ENCODE results near the gene PCBP3. TPM values are rescaled to one million over a fixed set of nuclear protein-coding genes. Genes with fewer than 3 reads are reported as not detected.

Gene PCBP3
- total RNA-seq, 1 donor from 2014 or later: 3.8 TPM

DNA sequence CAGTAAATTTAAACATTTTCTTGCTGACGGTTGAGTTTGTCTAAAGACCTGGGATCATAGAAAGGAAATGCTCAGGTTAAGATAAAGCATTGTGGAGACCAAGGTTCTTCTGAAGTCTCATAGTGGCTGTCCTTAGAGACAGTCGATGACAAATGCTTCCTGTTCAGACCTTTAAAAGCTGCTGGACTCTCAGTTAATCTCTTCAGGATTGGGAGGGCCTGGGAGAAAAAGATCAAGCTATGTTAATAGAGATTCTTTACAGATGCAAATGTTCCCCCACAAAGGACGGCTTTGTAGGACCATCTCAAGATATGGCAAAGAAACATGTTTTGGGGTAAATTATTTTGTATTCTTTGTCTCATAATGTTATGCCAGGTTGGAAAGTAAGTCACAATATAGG lies 213.4 kb downstream of the PCBP3 start:
- no peak for DNase-seq
- TF ChIP-seq, protein P1, sequence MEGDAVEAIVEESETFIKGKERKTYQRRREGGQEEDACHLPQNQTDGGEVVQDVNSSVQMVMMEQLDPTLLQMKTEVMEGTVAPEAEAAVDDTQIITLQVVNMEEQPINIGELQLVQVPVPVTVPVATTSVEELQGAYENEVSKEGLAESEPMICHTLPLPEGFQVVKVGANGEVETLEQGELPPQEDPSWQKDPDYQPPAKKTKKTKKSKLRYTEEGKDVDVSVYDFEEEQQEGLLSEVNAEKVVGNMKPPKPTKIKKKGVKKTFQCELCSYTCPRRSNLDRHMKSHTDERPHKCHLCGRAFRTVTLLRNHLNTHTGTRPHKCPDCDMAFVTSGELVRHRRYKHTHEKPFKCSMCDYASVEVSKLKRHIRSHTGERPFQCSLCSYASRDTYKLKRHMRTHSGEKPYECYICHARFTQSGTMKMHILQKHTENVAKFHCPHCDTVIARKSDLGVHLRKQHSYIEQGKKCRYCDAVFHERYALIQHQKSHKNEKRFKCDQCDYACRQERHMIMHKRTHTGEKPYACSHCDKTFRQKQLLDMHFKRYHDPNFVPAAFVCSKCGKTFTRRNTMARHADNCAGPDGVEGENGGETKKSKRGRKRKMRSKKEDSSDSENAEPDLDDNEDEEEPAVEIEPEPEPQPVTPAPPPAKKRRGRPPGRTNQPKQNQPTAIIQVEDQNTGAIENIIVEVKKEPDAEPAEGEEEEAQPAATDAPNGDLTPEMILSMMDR (IDR thresholded peaks at IDR 0.05): no peak
- H3K36me3 ChIP-seq: no peaks in the 10 kb centered on the region
- ATAC-seq: no peak
- intact Hi-C loops (cut with DNase I): no loop called here
- no peak overlapping the region for H3K4me3 ChIP-seq
- no peaks in the 10 kb centered on the region for H3K4me1 ChIP-seq
- H3K9me3 ChIP-seq: no peaks in the 10 kb centered on the region
- no peaks in the 10 kb centered on the region for H3K27me3 ChIP-seq
- no peak overlapping the region for H3K27ac ChIP-seq

DNA sequence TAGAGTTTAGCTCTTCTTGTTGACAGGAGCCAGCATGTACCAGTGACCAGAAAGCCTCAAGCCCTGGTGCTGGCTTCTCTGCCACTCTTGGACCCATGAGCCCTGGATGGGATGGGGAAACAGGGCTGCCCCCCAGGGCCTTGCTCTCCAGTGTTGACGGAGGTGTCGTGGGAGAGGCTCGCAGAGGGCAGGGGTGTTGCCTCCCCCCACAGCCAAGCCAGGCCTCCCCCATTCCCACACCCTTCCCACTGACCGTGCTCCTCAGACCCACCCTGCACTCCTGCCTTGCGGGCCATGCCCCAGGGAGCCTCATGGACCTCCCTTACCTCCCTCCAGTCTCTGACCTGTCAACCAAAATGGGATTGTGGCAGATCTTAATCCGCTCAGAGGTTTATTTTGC lies 214.2 kb downstream of the PCBP3 start:
- Histone ChIP-seq H3K4me1 (no peaks in the 10 kb centered on the region), H3K36me3 (no peaks in the 10 kb centered on the region), H3K27ac (no peak overlapping the region), H3K27me3 (no peaks in the 10 kb centered on the region), H3K9me3 (no peaks in the 10 kb centered on the region), H3K4me3 (no peak overlapping the region)
- intact Hi-C loops (cut with DNase I): no loop called here
- TF ChIP-seq, protein P1 (IDR thresholded peaks at IDR 0.05): no peak
- no peak for DNase-seq
- ATAC-seq: no peak

GRCh38 chr21:45858180-45858579 lies 214.7 kb downstream of the PCBP3 start:
- ATAC-seq (no peak), DNase-seq (no peak)
- Histone ChIP-seq H3K36me3 (no peaks in the 10 kb centered on the region), H3K27me3 (no peaks in the 10 kb centered on the region), H3K4me3 (no peak overlapping the region), H3K4me1 (no peaks in the 10 kb centered on the region), H3K27ac (no peak overlapping the region), H3K9me3 (no peaks in the 10 kb centered on the region)
- TF ChIP-seq, protein P1 (IDR thresholded peaks at IDR 0.05): no peak
- intact Hi-C loops (cut with DNase I): no loop called here

DNA sequence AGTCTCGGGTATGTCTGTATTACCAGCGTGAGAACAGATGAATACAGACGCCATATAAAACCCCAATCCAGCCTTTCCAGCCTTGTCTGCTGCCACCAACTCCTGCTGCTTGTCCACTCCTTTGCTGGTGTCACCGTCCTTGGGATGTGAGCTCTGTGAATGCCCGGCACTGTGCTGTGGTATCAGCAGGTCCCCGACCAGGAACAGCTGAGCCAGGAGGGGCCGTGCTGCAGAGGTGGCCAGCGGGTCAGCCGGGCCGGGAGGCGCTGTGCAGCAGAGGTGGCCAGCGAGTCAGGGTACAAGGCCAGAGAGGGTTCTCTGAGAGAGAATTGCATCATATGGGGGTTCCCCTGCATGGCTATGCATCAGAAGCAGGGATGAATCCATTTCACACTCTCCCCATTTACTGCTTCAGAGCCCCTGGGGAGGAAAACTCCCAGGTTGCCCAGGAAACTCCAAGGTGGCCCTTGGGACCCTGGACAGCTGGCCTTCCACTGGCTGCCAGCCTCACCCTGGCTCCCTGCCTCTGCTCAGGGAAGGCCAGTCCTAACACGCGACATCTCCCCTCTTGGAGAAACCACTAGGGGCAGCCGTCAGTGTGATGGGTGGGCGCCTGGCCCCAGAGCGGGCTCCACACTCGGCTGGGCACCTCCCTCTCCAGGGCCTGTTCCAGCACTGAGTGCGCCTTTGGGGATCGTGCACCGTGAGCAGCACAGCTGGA lies 215.7 kb downstream of the PCBP3 start:
- no peaks in the 10 kb centered on the region for H3K27me3 ChIP-seq
- no peak for DNase-seq

DNA sequence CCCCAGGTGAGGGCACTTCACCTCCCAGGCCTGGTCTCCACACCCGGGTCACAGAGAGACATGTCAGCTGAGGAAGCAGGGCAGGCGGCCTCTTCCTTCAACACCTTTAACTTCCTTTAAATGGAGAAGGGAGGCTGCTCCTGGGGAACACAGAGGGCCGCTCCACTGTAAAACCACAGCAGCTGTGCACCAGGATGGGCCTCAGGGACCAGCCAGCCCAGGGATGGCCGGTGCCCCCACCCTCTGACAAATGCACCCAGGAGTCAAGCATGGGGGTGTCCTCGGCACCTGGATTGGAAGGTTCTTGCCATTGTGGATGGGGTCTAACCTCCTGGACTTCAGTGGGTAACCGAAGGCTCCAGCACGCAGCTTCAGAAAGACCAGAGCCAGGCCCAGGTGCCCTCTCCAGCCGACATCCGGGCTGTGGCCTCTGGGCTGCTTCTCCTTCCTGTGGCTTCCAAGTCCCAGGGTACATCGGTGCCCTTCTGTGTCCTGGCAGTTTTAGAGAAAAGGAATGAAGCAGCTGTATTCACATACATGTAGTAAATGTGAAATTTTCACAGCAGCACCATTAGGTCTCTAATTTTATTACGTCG lies 216.3 kb downstream of the PCBP3 start:
- Histone ChIP-seq H3K4me3 (no peak overlapping the region), H3K36me3 (no peaks in the 10 kb centered on the region), H3K27me3 (no peaks in the 10 kb centered on the region), H3K27ac (no peak overlapping the region), H3K4me1 (no peaks in the 10 kb centered on the region), H3K9me3 (no peaks in the 10 kb centered on the region)
- ATAC-seq: no peak
- DNase-seq: no peak
- TF ChIP-seq, protein P1 (IDR thresholded peaks at IDR 0.05): no peak
- intact Hi-C loops (cut with DNase I): no loop called here

More for the DNA sequence above, 215.7 kb downstream of the PCBP3 start:
- Histone ChIP-seq H3K4me3 (no peak overlapping the region), H3K9me3 (no peaks in the 10 kb centered on the region), H3K4me1 (no peaks in the 10 kb centered on the region), H3K36me3 (no peaks in the 10 kb centered on the region), H3K27ac (no peak overlapping the region)
- intact Hi-C loops (cut with DNase I): no loop called here
- no peak for ATAC-seq
- TF ChIP-seq, protein P1 (IDR thresholded peaks at IDR 0.05): no peak
